Measurements from ENCODE around the gene TOX3. TPM values are rescaled to one million over a fixed set of nuclear protein-coding genes. Genes with fewer than 3 reads are reported as not detected.

TOX3 gene
- polyA plus RNA-seq, 1 of the 3 experiments (the other 2 are of a cell fraction), result not detected

- TF ChIP-seq FOXJ3 (CRISPR knock-in tag; IDR thresholded peaks at IDR 0.05) (no peak), MEF2A (IDR thresholded peaks at IDR 0.05; ENCODE audit: borderline replicate concordance, low read depth) (no peak), IRF3 (IDR thresholded peaks at IDR 0.05; ENCODE audit: low read depth, low read length) (no peak), CHD2 (IDR thresholded peaks at IDR 0.05; ENCODE audit: low read length, partially characterized antibody) (no peak), POLR2AphosphoS5 (IDR thresholded peaks at IDR 0.05; ENCODE audit: low read depth, low read length) (no peak), MAX (IDR thresholded peaks at IDR 0.05; ENCODE audit: low read depth) (no peak)
Measured at GRCh38 chr16:52554334-52554733, 7.4 kb upstream of the TOX3 start (continued).

GRCh38 chr16:52553322-52553721 lies 6.4 kb upstream of the TOX3 start:
- Histone ChIP-seq H3F3A (replicated peaks; ENCODE audit: insufficient read depth) (no peaks in the 10 kb centered on the region), H3K4me3 (ENCODE audit: low read depth in 2 of 2, low read length in 1 of 2) (no peak overlapping the region; a peak in 1 of 4 replicates), H2AFZ (ENCODE audit: low read depth) (no peak overlapping the region), H3K36me3 (replicated peaks in 1 of 2; ENCODE audit: control insufficient read depth in 1 of 2, insufficient read depth in 2 of 2, low read length in 1 of 2) (no peaks in the 10 kb centered on the region), H3K9ac (no peak overlapping the region), H4K20me1 (ENCODE audit: insufficient read depth) (no peaks in the 10 kb centered on the region), H3K4me1 (ENCODE audit: control insufficient read depth in 1 of 2, insufficient read depth in 2 of 2, low read depth in 1 of 2, low read length in 1 of 2) (no peaks in the 10 kb centered on the region), H3K9me2 (no peaks in the 10 kb centered on the region), H3K27me3 (ENCODE audit: insufficient read depth) (0 out of 2 replicates have a peak, but pooled peaks cover 6% of the 10 kb centered on the region), H3K79me2 (ENCODE audit: insufficient read depth) (no peaks in the 10 kb centered on the region), H3K27ac (ENCODE audit: low read depth in 2 of 2, low read length in 1 of 2) (no peak overlapping the region), H3K9me3 (no peaks in the 10 kb centered on the region), H3K4me2 (no peak overlapping the region)
- POLR2A ChIA-PET, result no interaction called here
- WGBS (ENCODE audit: low lambda C conversion rate), result 48% methylated on average over 2 of the region's 2 CpGs
- CTCF ChIA-PET, result no interaction called here
- DNase-seq, result no peak
- TF ChIP-seq RCOR1 (IDR thresholded peaks at IDR 0.05; ENCODE audit: low read length) (no peak), CTCF (IDR thresholded peaks at IDR 0.05) (no peak), RFX5 (IDR thresholded peaks at IDR 0.05; ENCODE audit: low read length) (no peak), RXRA (IDR thresholded peaks at IDR 0.05; ENCODE audit: borderline replicate concordance, low read depth) (no peak), IRF3 (IDR thresholded peaks at IDR 0.05; ENCODE audit: low read depth, low read length) (no peak), MXI1 (IDR thresholded peaks at IDR 0.05; ENCODE audit: low read depth, low read length) (no peak), TAF1 (IDR thresholded peaks at IDR 0.05; ENCODE audit: borderline replicate concordance, low read depth, low read length) (no peak), ELF1 (IDR thresholded peaks at IDR 0.05) (no peak)
